CD14-positive monocyte (primary cell): ENCODE data around the gene PAPPA. TPM values are rescaled to one million over a fixed set of nuclear protein-coding genes. Genes with fewer than 3 reads are reported as not detected.

Experiments used
- DNase-seq, 3 donors: peaks; one replicate each; pipeline ENCODE4 v3.0.0-alpha.2; 2011 to 2022
- H2AFZ ChIP-seq: 2 replicates; pipeline ENCODE4 v1.6.0; 2012; ENCODE audit warnings: mild to moderate bottlenecking, low read depth, low read length, inconsistent platforms; ENCODE audit not compliant: insufficient read depth, poor library complexity, severe bottlenecking
- H3K27ac ChIP-seq, 2 donors: 1 replicate in 1 of 2; 2 replicates in 1 of 2; pipeline ENCODE4 v1.5.1; 2012 to 2013; ENCODE audit warnings: low read length in 2 of 2, control low read depth in 1 of 2, inconsistent platforms in 1 of 2, low read depth in 1 of 2, mild to moderate bottlenecking in 1 of 2
- H3K27me3 ChIP-seq, 2 donors: one replicate each; pipeline versions ENCODE4 v1.6.0 to v1.6.1; 2011 to 2013; ENCODE audit warnings: low read length in 2 of 2; ENCODE audit not compliant: control insufficient read depth in 2 of 2, insufficient read depth in 2 of 2
- H3K36me3 ChIP-seq, 2 donors: replicated peaks in 1 of 2; 1 replicate in 1 of 2; 2 replicates in 1 of 2; pipeline versions ENCODE4 v1.5.1 to v1.6.1; 2012 to 2013; ENCODE audit warnings: low read length in 2 of 2, control low read depth in 1 of 2, inconsistent platforms in 1 of 2, mild to moderate bottlenecking in 1 of 2; ENCODE audit not compliant: insufficient read depth in 2 of 2, control insufficient read depth in 1 of 2
- H3K4me1 ChIP-seq, 2 donors: 1 replicate in 1 of 2; 2 replicates in 1 of 2; pipeline versions ENCODE4 v1.5.1 to v1.6.1; 2012 to 2013; ENCODE audit warnings: low read length in 2 of 2, control low read depth in 1 of 2, inconsistent platforms in 1 of 2, mild to moderate bottlenecking in 1 of 2, moderate library complexity in 1 of 2; ENCODE audit not compliant: insufficient read depth in 2 of 2, control insufficient read depth in 1 of 2
- H3K4me2 ChIP-seq: replicated peaks from 2 replicates; pipeline ENCODE3; 2012; ENCODE audit warnings: low read length, moderate library complexity, mild to moderate bottlenecking; ENCODE audit not compliant: poor library complexity, severe bottlenecking; ENCODE audit errors: extremely low read depth
- H3K4me3 ChIP-seq, 3 experiments: fragments of 200-600 bp in 1 of 3; sonication (generic) in 1 of 3; replicated peaks in 1 of 3; 1 replicate in 2 of 3; 2 replicates in 1 of 3; pipeline ENCODE4 v1.5.1; 2011 to 2013; ENCODE audit warnings: low read length in 3 of 3, mild to moderate bottlenecking in 3 of 3, control low read depth in 2 of 3, low read depth in 2 of 3, inconsistent platforms in 1 of 3, moderate library complexity in 1 of 3
- H3K79me2 ChIP-seq: 2 replicates; pipeline ENCODE4 v1.6.0; 2012; ENCODE audit warnings: mild to moderate bottlenecking, control low read depth, inconsistent platforms, low read length, moderate library complexity; ENCODE audit not compliant: insufficient read depth
- H3K9ac ChIP-seq: 2 replicates; pipeline ENCODE4 v1.6.0; 2017; ENCODE audit warnings: low read length, mild to moderate bottlenecking; ENCODE audit not compliant: insufficient read depth, poor library complexity, severe bottlenecking
- H3K9me3 ChIP-seq, 2 donors: replicated peaks in 1 of 2; 1 replicate in 1 of 2; 2 replicates in 1 of 2; pipeline versions ENCODE4 v1.5.1 to v1.6.1; 2012 to 2013; ENCODE audit warnings: low read length in 2 of 2, control low read depth in 1 of 2; ENCODE audit not compliant: control insufficient read depth in 1 of 2, insufficient read depth in 1 of 2
- H4K20me1 ChIP-seq: 2 replicates; pipeline ENCODE4 v1.6.0; 2012; ENCODE audit warnings: mild to moderate bottlenecking, low read length, control low read depth, moderate library complexity; ENCODE audit not compliant: insufficient read depth
- H3K27ac Mint-ChIP-seq, 7 donors: one replicate each; pipeline ENCODE4 v1.8.0; 2020; ENCODE audit warnings: mild to moderate bottlenecking in 7 of 7, mixed read lengths in 7 of 7, moderate library complexity in 6 of 7, inconsistent platforms in 2 of 7
- H3K27me3 Mint-ChIP-seq, 3 donors: one replicate each; pipeline ENCODE4 v1.8.0; 2021 to 2022; ENCODE audit warnings: low read depth in 3 of 3, mild to moderate bottlenecking in 3 of 3, mixed read lengths in 3 of 3, moderate library complexity in 3 of 3, inconsistent platforms in 1 of 3
- H3K36me3 Mint-ChIP-seq, 2 donors: one replicate each; pipeline ENCODE4 v1.8.0; 2020; ENCODE audit warnings: mixed read lengths in 2 of 2, inconsistent platforms in 1 of 2, mild to moderate bottlenecking in 1 of 2
- H3K4me1 Mint-ChIP-seq: one replicate; pipeline ENCODE4 v1.8.0; 2020; ENCODE audit warnings: mild to moderate bottlenecking, mixed read lengths
- H3K4me3 Mint-ChIP-seq, 2 donors: one replicate each; pipeline ENCODE4 v1.8.0; 2020; ENCODE audit warnings: mild to moderate bottlenecking in 2 of 2, mixed read lengths in 2 of 2, moderate library complexity in 1 of 2
- H3K9me3 Mint-ChIP-seq, 7 donors: one replicate each; pipeline ENCODE4 v1.8.0; 2020 to 2022; ENCODE audit warnings: mixed read lengths in 7 of 7, mild to moderate bottlenecking in 6 of 7, moderate library complexity in 6 of 7, inconsistent platforms in 2 of 7
- WGBS: methylation state at CpG from one replicate; pipeline ENCODE4 v1.1.5; 2013; ENCODE audit warnings: missing lambda C conversion rate; ENCODE audit not compliant: insufficient coverage; 5-methylcytosine and 5-hydroxymethylcytosine counted together
- intact Hi-C, 2 donors: fragments of 100-400 bp; cut with micrococcal nuclease; formaldehyde crosslinking; loops; one replicate each; pipeline versions ENCODE4 v1.15.0 to v1.15.1; 2023
- polyA plus RNA-seq, 3 donors: library from polyadenylated mRNA; depleted of rRNA in 1 of 3; unstranded in 2 of 3; stranded (reverse) in 1 of 3; fragments of 300-500 nt in 2 of 3; fragments of >200 nt in 1 of 3; fragmentation: Illumina TruSeq in 2 of 3; gene quantifications; 1 replicate in 2 of 3; 2 replicates in 1 of 3; pipeline ENCODE4 v1.2.3, GENCODE V29; 2012 to 2021
- TF ChIP-seq, protein P1 (sequence below): fragments of 200-600 bp; IDR thresholded peaks from one replicate; pipeline ENCODE4 v1.8.0; 2022; ENCODE audit warnings: antibody characterized with exemption, mild to moderate bottlenecking

Gene PAPPA
- polyA plus RNA-seq, 3 donors: not detected

DNA sequence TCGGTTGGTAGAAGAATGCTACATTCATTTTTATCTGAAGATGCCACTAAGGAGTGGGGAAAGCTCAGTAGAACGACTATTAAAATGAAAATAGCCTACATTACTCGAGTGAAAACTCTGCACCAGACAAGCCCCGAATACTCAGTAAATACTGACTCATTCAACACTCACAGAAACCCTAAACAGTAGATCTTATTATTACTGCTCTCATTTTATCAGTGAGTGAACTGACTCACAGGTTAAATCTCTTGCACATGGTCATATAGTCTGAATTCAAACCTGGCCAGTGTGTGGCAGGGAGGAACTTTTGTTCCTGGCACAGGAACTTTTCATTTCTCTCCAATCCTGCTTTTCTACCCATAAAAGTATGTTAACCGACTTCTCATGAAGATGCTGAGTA is 9.6 kb upstream of the PAPPA start:
- Histone ChIP-seq H3K27ac (no peak overlapping the region), H3K9me3 (no peaks in the 10 kb centered on the region), H2AFZ (no peak overlapping the region), H3K79me2 (no peaks in the 10 kb centered on the region), H3K4me1 (no peaks in the 10 kb centered on the region), H3K4me3 (no peak overlapping the region), H3K36me3 (no peaks in the 10 kb centered on the region), H4K20me1 (no peaks in the 10 kb centered on the region), H3K27me3 (peaks cover 0 to 3% of the 10 kb centered on the region in 2 donors), H3K9ac (no peak overlapping the region), H3K4me2 (no peak overlapping the region)
- no peaks in the 10 kb centered on the region for H3K9me3 Mint-ChIP-seq
- no peak overlapping the region for H3K27ac Mint-ChIP-seq
- intact Hi-C loops: no loop called here
- no peaks in the 10 kb centered on the region for H3K4me1 Mint-ChIP-seq
- DNase-seq: no peak
- H3K36me3 Mint-ChIP-seq: no peaks in the 10 kb centered on the region
- no peak overlapping the region for H3K4me3 Mint-ChIP-seq
- peaks cover 0 to 14% (median 0%) of the 10 kb centered on the region in 3 donors for H3K27me3 Mint-ChIP-seq
- TF ChIP-seq, protein P1, sequence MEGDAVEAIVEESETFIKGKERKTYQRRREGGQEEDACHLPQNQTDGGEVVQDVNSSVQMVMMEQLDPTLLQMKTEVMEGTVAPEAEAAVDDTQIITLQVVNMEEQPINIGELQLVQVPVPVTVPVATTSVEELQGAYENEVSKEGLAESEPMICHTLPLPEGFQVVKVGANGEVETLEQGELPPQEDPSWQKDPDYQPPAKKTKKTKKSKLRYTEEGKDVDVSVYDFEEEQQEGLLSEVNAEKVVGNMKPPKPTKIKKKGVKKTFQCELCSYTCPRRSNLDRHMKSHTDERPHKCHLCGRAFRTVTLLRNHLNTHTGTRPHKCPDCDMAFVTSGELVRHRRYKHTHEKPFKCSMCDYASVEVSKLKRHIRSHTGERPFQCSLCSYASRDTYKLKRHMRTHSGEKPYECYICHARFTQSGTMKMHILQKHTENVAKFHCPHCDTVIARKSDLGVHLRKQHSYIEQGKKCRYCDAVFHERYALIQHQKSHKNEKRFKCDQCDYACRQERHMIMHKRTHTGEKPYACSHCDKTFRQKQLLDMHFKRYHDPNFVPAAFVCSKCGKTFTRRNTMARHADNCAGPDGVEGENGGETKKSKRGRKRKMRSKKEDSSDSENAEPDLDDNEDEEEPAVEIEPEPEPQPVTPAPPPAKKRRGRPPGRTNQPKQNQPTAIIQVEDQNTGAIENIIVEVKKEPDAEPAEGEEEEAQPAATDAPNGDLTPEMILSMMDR: no peak
- WGBS: no CpG with 5 or more reads among the region's 5 CpGs

DNA sequence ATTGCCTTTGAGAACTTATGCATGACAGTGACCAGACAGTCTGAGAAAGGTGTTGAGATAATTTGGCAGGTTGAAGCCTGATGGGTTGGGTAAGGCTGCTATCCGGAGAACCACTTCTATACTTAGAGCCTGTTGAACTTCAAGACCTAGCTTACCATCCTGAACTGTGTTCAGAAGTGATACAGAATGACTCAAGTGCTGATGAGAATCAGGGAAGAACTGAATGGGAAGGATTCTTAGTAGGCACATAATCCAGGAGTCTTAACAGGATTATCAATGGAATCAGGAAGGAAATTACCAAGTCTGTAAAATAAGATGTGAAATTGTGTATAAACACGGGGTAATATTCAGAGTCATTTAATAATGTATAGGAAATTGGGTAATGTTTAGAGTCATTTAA is 9.0 kb upstream of the PAPPA start:
- WGBS: 100% methylated on average over 1 of the region's 2 CpGs
- no peaks in the 10 kb centered on the region for H3K9me3 Mint-ChIP-seq
- no peaks in the 10 kb centered on the region for H3K36me3 Mint-ChIP-seq
- H3K4me3 ChIP-seq: no peak overlapping the region
- no peaks in the 10 kb centered on the region for H3K4me1 ChIP-seq
- peaks cover 0 to 3% of the 10 kb centered on the region in 2 donors for H3K27me3 ChIP-seq
- no peak overlapping the region for H3K27ac ChIP-seq
- H3K4me3 Mint-ChIP-seq: no peak overlapping the region
- H3K4me2 ChIP-seq: no peak overlapping the region
- no peaks in the 10 kb centered on the region for H3K79me2 ChIP-seq
- H3K4me1 Mint-ChIP-seq: no peaks in the 10 kb centered on the region
- no peaks in the 10 kb centered on the region for H3K9me3 ChIP-seq
- no peak overlapping the region for H3K27ac Mint-ChIP-seq
- TF ChIP-seq, protein P1: no peak
- peaks cover 2 to 14% (median 3%) of the 10 kb centered on the region in 3 donors for H3K27me3 Mint-ChIP-seq
- no peak overlapping the region for H3K9ac ChIP-seq
- H2AFZ ChIP-seq: no peak overlapping the region
- intact Hi-C loops: no loop called here
- H4K20me1 ChIP-seq: no peaks in the 10 kb centered on the region
- no peaks in the 10 kb centered on the region for H3K36me3 ChIP-seq
- DNase-seq: no peak
